Stimulated activated CD4-positive, alpha-beta T cell treated with anti-CD3 and anti-CD28 coated beads, Interleukin-12 subunit alpha, Interleukin-12 subunit beta, amount 100 ng/mL, for 24 hours (primary cell): ENCODE data around the gene SMAGP.
A peak's percentile ranks its signal among the peaks of the same experiment; 100 is the strongest.
"Not testable (repeated sequence)": the region's sequence is repeated elsewhere in the genome, so short reads cannot be mapped to it uniquely, and the experiment has no call there.

Experiments
- DNase-seq, 2 experiments: peaks; one replicate each; pipeline ENCODE4 v3.0.0-alpha.2; 2020; ENCODE audit warnings: low read depth in 2 of 2

Gene SMAGP

GRCh38 chr12:51225234-51225633 lies 45.0 kb downstream of the SMAGP start:
- no peak for DNase-seq

GRCh38 chr12:51224625-51225024 lies 45.6 kb downstream of the SMAGP start:
- DNase-seq, result no peak

DNA sequence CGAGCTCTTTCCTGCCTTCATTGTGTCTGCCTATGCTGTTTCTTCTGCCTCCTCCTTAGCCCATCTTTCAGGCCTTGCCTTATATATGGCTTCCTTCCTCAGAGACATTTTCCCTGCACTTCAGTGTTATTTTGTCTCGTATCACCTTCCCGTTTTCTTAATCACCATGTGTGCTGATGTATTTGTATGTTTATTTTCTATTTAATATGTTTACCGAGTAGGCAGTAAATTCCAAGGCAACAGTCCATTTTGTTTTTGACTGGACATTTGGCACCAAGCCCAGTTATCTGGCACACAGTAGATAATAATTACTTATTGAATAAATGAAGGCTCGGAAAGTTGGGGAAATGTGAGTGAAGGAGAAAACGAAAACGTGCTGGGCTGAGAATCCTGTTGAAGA lies 47.8 kb downstream of the SMAGP start:
- no peak for DNase-seq

DNA sequence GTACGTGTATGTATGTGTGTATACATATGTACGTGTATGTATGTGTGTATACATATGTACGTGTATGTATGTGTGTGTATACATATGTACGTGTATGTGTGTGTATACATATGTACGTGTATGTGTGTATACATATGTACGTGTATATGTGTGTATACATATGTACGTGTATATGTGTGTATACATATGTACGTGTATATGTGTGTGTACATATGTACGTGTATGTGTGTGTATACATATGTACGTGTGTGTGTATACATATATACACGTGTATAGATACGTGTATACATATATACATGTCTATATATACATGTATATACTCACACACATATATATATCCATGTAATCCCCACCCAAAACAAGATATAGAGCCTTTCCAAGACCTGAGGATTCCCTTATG lies 50.4 kb downstream of the SMAGP start:
- DNase-seq, result not testable (repeated sequence)

GRCh38 chr12:51219322-51219721 lies 50.9 kb downstream of the SMAGP start:
- no peak for DNase-seq

GRCh38 chr12:51218607-51219161 lies 51.5 kb downstream of the SMAGP start:
- no peak for DNase-seq

GRCh38 chr12:51217968-51218606 lies 52.1 kb downstream of the SMAGP start, which contains the start of gene POU6F1:
Gene POU6F1 (minus strand): TSS chr12:51218062. CDS start chr12:51206836, 11,226 bp downstream.
- peak; percentile 43 for DNase-seq

DNA sequence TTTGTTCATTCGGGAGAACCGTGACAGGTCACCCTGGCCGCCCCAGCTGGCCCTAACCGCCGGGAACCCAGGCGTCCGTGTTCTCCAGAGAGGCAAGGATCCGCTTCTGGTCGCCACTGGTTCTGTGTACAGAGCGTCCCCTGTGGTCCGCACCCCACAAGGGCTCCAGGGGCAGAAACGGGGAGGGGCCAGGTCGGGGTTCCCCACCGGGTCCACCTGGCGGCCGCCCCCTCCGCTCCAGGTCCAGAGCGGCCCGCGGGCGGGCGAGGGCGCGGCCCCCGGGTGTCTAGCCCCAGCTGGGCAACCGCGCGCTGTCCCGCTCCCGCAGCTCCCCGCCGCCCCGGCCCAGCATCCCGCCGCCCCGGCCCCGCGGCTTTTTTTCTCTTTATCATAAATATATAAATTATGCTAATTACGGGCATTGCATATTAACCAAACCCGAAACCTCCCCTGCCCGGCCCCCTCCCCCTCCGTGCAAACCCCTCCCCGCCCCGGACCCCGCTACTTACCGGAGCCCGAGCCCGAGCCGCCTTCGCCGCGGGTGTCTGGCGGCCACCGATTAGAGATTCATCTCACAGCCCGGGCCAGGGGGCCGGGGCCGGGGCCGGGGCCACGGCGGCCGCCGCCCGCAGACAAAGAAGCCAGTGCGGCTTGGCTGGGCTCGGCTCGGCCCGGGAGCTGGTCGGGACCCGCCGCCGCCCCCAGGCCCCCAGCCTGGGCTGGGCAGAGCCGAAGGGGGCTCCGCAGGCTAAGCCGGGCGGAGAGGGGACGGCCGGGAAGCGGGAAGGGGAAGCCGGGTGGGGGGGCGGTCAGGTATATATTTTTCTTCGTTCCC lies 52.9 kb downstream of the SMAGP start:
- DNase-seq, result peak in 1 of 2 experiments; percentile 31

DNA sequence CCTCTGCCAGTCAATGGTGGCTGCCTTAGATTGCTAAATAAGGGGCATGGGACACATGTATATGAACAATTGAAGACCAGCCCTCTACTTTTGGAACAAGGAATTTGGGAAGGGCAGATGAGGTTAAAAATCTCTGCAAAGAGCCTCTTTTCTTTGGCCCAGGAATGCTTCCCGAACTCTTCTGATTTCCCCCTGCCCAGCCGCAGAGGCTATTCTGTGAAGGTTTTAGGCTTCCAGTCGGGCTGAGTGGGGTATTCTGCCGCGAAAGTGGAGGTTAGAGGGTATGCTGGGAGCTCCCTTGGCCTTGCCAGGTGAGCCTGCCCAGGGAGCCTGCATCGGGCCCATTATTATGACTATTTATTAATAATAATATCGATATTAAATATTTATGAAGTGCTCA lies 53.6 kb downstream of the SMAGP start:
- no peak for DNase-seq

DNA sequence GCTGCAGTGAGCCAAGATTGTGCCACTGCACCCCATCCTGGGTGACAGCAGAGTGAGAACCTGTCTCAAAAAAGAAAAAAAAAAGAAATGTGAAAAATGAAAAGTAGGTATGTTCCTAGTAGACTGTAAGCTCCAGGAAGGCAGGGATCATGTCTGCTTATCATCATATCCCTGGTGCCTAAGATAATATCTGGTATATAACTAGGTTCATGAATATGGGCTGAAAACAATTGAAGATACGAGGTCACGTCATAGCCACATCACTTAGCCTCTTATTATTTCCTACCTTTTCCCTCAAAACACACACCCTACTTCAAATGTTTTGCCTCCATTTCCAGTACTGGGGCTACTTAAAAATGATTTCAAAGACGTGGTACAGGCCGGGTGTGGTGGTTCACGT lies 55.3 kb downstream of the SMAGP start:
- DNase-seq, result no peak

DNA sequence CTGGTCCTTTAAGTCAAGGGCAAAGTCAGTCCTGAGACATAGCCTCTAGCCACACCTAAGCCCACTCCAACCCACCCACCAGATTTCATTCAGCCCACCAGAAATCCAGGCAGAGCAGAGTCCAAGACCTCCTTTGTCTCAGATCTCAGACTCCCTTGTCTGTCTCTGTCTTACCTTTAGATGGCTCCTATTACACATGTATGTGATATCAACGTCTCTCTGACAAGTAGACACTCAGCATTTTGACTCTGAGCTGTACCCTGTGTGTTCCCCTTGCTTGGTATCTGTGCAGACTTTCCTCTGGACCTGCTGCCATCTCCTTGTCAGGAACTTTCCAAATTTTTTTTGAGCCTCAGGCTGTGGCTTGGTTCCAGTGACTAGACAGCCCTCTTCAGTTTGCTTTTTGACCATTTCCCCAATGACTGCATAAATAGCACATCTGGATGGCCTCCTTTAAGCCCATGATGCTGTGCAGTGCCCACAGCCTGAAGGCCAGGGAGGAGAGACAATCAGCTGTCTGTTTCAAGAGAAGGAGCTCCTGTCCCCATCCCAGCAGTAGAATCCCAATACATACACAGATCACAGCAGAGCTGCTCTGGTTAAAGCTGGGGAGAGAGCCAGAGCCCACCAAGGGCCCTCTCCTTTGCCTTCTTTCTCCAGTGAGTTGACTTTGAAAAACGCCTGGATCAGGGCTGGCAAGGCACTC lies 59.4 kb downstream of the SMAGP start:
- DNase-seq, result no peak

- DNase-seq, result no peak
These were observed 61.0 kb downstream of the SMAGP start for GRCh38 chr12:51209259-51209658.

DNA sequence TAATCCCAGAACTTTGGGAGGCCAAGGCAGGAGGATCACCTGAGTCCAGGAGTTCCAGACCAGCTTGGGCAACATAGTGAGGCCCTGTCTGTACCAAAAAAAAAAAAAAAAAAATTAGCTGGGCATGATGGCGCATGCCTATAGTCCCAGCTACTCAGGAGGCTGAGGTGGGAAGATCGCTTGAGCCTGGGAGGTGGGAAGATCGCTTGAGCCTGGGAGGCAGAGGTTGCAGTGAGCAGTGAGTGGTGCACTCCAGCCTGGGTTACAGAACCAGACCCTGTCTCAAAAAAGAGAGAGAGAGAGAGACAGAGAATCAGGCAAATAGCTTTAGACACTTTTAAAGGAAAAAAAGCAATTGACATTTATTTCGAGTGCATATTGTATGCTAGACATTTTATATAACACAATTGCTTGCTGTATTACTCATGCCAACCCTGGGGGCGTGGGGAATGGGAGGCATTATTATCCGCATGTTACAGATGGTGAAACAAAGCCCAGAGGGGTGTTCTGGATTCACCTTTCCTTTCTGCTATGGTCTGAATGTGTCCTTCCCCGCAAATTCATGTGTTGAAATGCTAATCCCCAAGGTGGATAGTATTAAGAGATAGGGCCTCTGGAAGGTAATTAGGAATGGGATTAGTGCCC lies 62.1 kb downstream of the SMAGP start:
- DNase-seq, result no peak

DNA sequence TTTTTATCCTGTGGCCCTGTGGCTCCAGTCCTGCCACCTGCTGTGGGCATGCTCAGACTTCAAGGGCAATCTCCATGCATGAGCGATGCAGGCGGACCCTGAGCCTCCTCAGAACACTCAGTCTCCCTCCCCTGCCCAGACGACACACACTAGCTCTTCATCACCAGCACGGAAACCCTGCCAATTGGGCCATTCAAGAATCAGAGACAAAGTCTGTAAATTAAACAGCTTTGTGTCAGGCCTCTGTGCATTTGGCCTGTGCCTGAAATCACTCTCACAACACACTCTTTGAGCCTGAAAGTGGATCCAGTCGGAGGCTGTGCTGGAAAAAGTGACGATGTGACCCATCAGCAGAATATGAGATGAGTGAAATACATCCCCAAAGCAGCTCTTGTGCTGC lies 64.9 kb downstream of the SMAGP start:
- DNase-seq, result no peak

GRCh38 chr12:51202718-51203117 lies 67.5 kb downstream of the SMAGP start:
- no peak for DNase-seq

DNA sequence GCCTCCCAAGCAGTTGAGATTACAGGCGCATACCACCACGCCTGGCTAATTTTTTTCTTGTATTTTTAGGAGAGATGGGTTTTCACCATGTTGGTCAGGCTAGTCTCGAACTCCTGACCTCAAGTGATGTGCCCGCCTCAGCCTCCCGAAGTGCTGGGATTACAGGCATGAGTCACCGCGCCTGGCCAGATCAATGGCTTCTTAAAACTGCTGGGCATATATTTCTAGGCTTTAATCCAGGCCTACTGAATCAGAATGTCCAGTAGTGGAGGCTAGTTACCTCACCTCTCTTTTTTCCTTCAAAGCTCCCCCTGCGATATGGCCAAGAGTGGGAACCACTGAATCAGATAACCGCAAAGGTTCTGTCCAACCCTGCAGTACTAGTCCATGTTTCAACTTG lies 69.4 kb downstream of the SMAGP start:
- no peak for DNase-seq

- DNase-seq, result no peak
These were observed 70.1 kb downstream of the SMAGP start for GRCh38 chr12:51200156-51200555.

DNA sequence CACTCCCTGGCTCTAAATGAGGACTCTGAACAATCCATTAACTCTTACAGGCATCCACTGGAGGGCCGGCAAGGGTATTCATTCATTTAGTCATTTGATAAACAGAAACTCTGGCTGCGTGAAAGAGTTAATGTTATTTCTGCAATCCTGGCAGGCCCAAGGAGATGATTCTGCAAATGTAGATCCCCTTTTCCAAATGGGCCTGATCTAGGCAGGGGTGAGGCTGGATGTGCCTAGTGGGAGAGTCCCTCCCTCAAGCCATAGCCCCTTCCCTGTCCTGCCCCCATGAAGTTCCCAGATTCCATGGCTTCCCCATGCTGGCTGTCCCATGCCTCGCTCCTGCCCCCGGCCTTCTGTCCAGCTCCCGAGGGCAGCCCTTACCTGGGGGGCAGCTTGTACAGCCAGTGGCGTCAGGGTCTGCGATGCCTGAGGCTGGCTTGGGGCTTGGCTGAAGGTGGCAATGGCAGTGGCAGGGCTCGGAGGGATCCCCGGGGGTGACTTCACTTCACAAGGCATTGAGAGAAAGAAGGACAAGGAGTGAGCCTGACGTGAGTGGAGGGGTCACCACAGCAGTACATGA lies 70.8 kb downstream of the SMAGP start:
- no peak for DNase-seq

DNA sequence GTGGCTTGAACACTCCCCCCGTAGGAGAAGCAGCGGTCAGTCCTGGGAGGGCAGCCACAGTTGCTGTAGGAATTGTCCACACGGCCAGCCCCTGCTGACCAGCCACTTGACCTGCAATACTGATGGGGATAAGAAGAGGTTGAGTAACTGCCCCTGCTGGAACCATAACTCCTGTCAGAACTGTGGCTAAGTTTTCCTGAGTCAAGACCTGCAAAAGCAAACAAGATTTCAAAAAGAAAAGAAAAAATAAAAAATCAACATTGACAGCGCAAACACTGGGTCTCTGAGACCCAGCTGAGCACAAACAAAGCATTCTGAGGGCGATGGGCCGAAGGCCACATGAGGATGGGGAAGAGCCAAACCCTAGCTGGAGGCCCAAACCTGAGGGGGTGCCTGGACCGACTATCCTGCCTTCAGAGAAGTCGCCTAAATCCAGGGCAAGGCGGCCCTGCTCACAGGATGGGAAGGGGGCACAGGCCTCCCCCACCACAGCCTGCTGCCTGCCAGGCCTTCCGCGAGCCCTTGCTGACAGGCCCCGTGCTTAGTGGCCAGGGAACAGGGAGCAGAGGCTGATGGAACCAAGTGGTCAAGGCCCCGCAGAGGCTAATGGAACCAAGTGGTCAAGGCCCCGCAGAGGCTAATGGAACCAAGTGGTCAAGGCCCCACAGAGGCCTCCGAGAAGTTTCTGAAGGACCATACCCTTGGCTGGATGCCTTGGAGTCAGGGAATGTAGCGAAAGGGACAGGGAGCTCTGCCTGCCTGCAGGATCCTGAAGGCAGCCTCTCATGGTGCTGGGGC lies 71.4 kb downstream of the SMAGP start:
- DNase-seq, result no peak

- no peak for DNase-seq
These were observed 72.3 kb downstream of the SMAGP start for GRCh38 chr12:51197736-51198567.
